Gastroesophageal sphincter (tissue), 3 donors: ENCODE measurements around the gene NRXN2.

Experiments used
- CTCF ChIP-seq, 4 experiments: fragments of 200-600 bp in 2 of 4; fragments of 450-650 bp in 2 of 4; sonication (generic) in 1 of 4; IDR thresholded peaks; one replicate each; pipeline ENCODE4 v1.5.1; 2017 to 2019; ENCODE audit warnings: antibody characterized with exemption in 4 of 4, mild to moderate bottlenecking in 2 of 4, moderate library complexity in 2 of 4
- EP300 ChIP-seq: sonication (generic); formaldehyde crosslinking; IDR thresholded peaks from one replicate; pipeline ENCODE4 v1.6.1; 2017; ENCODE audit warnings: antibody characterized with exemption, mild to moderate bottlenecking
- POLR2A ChIP-seq, 2 donors: fragments of 450-650 bp; IDR thresholded peaks; one replicate each; pipeline ENCODE4 v1.6.1; 2017; ENCODE audit warnings: antibody characterized with exemption in 2 of 2, mild to moderate bottlenecking in 2 of 2, moderate library complexity in 1 of 2
- POLR2AphosphoS5 ChIP-seq: sonication (generic); formaldehyde crosslinking; IDR thresholded peaks from one replicate; pipeline ENCODE4 v1.6.1; 2017; ENCODE audit warnings: antibody characterized with exemption

- TF ChIP-seq CTCF (IDR thresholded peaks at IDR 0.05) = no peak
- TF ChIP-seq EP300 = no peak
- TF ChIP-seq POLR2A (IDR thresholded peaks at IDR 0.05) = no peak
- TF ChIP-seq POLR2AphosphoS5 = no peak
Measured at GRCh38 chr11:64694821-64695365, 28.1 kb downstream of the NRXN2 start.
